ENCODE data around the gene PRTG. TPM values are rescaled to one million over a fixed set of nuclear protein-coding genes. Genes with fewer than 3 reads are reported as not detected.

Gene PRTG
- total RNA-seq, 4 donors from 2014 or later, result 4.1 to 37.2 (median 23.3) TPM

- no peak overlapping the region for H3K4me3 ChIP-seq
- peaks cover 0 to 5% of the 10 kb centered on the region in 2 donors for H3K36me3 ChIP-seq
- intact Hi-C loops (cut with DNase I; ENCODE audit: low total_unique reads), result no loop called here
- H3K4me1 ChIP-seq, result no peaks in the 10 kb centered on the region
- no peaks in the 10 kb centered on the region for H3K9me3 ChIP-seq
- no peaks in the 10 kb centered on the region for H3K27me3 ChIP-seq
- TF ChIP-seq, protein P1, sequence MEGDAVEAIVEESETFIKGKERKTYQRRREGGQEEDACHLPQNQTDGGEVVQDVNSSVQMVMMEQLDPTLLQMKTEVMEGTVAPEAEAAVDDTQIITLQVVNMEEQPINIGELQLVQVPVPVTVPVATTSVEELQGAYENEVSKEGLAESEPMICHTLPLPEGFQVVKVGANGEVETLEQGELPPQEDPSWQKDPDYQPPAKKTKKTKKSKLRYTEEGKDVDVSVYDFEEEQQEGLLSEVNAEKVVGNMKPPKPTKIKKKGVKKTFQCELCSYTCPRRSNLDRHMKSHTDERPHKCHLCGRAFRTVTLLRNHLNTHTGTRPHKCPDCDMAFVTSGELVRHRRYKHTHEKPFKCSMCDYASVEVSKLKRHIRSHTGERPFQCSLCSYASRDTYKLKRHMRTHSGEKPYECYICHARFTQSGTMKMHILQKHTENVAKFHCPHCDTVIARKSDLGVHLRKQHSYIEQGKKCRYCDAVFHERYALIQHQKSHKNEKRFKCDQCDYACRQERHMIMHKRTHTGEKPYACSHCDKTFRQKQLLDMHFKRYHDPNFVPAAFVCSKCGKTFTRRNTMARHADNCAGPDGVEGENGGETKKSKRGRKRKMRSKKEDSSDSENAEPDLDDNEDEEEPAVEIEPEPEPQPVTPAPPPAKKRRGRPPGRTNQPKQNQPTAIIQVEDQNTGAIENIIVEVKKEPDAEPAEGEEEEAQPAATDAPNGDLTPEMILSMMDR (IDR thresholded peaks at IDR 0.05), result no peak
- no peak for TF ChIP-seq POLR2A (IDR thresholded peaks at IDR 0.05)
- H3K27ac ChIP-seq, result no peak overlapping the region
- no peak for DNase-seq
Observed at GRCh38 chr15:55685286-55685685, 57.7 kb downstream of the PRTG start.

DNA sequence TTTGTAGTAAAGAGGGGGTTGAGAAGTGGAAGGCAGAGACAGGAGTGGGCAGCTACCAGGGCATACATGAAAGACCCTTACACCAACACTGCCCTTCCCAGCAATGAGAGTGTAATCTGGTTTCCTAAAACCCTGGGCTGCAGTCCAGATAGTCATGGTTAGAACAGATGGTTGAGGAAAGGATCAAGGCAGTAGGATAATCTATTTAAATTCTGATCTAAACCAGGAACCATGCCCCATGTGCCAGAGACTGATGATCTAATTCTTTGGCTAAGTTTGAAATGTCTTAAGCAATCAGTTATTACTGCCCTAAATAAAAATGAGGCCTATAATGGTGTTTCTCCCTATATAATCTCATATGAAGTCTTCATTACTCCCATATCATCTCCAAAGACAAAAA lies 59.6 kb downstream of the PRTG start:
- intact Hi-C loops (cut with DNase I; ENCODE audit: low total_unique reads), result no loop called here
- TF ChIP-seq, protein P1 (IDR thresholded peaks at IDR 0.05), result no peak
- TF ChIP-seq POLR2A (IDR thresholded peaks at IDR 0.05), result no peak
- H3K9me3 ChIP-seq, result no peaks in the 10 kb centered on the region

GRCh38 chr15:55681631-55682030 lies 61.3 kb downstream of the PRTG start:
- Histone ChIP-seq H3K9me3 (no peaks in the 10 kb centered on the region), H3K27ac (no peak overlapping the region), H3K27me3 (no peaks in the 10 kb centered on the region), H3K36me3 (peaks cover 0 to 5% of the 10 kb centered on the region in 2 donors), H3K4me1 (no peaks in the 10 kb centered on the region), H3K4me3 (no peak overlapping the region)
- TF ChIP-seq, protein P1 (IDR thresholded peaks at IDR 0.05), result no peak
- no peak for TF ChIP-seq POLR2A (IDR thresholded peaks at IDR 0.05)
- intact Hi-C loops (cut with DNase I; ENCODE audit: low total_unique reads), result no loop called here
- no peak for DNase-seq

More for the DNA sequence above, 59.6 kb downstream of the PRTG start:
- H3K27ac ChIP-seq, result no peak overlapping the region
- no peak overlapping the region for H3K4me3 ChIP-seq
- DNase-seq, result no peak
- H3K4me1 ChIP-seq, result no peaks in the 10 kb centered on the region
- H3K36me3 ChIP-seq, result peaks cover 0 to 5% of the 10 kb centered on the region in 2 donors
- no peaks in the 10 kb centered on the region for H3K27me3 ChIP-seq

DNA sequence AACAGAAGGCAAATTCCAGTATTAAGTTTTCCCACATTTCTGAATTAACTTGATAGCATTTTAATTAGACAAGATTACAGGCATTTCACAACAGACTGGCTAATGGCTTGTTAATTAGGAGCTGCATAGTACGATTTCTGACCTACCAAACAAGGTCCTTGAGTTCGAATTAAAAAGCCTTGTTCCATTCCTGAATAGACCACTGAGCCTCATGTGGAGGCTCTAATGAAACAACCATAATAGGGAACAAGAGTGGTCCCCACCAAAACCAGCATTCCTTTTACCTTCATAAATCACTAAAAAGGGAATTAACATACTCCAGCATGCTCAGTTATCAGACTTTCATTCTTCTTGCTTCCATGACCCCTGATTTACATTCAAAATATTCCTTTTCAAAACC lies 66.4 kb downstream of the PRTG start:
- Histone ChIP-seq H3K9me3 (no peaks in the 10 kb centered on the region), H3K4me1 (no peaks in the 10 kb centered on the region), H3K4me3 (no peak overlapping the region), H3K27me3 (no peaks in the 10 kb centered on the region), H3K27ac (no peak overlapping the region), H3K36me3 (peaks cover 0 to 5% of the 10 kb centered on the region in 2 donors)
- intact Hi-C loops (cut with DNase I; ENCODE audit: low total_unique reads), result no loop called here
- DNase-seq, result no peak
- TF ChIP-seq POLR2A (IDR thresholded peaks at IDR 0.05), result no peak
- TF ChIP-seq, protein P1 (IDR thresholded peaks at IDR 0.05), result no peak

DNA sequence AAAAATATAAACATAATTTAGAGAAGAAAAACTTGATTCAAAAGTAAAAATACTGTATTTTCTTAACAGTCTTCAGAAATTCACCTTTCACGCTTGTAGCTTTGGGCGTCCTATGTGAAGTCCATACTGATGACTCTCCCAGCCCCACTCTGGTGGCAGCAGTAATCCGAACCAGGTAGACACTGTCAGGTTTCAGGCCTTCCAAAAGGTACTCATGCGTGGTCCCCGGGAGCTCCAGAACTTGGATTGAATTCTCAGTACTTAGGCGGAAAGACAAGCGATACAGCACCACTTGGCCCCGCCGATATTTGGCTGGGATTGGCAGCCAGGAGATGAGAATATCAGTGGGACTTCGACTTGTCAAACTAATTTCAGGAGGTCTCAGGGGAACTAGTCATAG lies 69.7 kb downstream of the PRTG start:
- H3K9me3 ChIP-seq, result no peaks in the 10 kb centered on the region
- no peak overlapping the region for H3K4me3 ChIP-seq
- no peak for DNase-seq
- intact Hi-C loops (cut with DNase I; ENCODE audit: low total_unique reads), result no loop called here
- no peaks in the 10 kb centered on the region for H3K27me3 ChIP-seq
- H3K27ac ChIP-seq, result no peak overlapping the region
- TF ChIP-seq, protein P1 (IDR thresholded peaks at IDR 0.05), result no peak
- no peak for TF ChIP-seq POLR2A (IDR thresholded peaks at IDR 0.05)
- no peaks in the 10 kb centered on the region for H3K4me1 ChIP-seq
- H3K36me3 ChIP-seq, result no peaks in the 10 kb centered on the region

All from uterus (tissue), 4 donors.